ENCODE data around the gene PPDPF. TPM values are rescaled to one million over a fixed set of nuclear protein-coding genes. Genes with fewer than 3 reads are reported as not detected.
"Not testable (repeated sequence)": the region's sequence is repeated elsewhere in the genome, so short reads cannot be mapped to it uniquely, and the experiment has no call there.

Gene PPDPF
- total RNA-seq, 2 donors from 2014 or later: 65.5 to 87.5 TPM

DNA sequence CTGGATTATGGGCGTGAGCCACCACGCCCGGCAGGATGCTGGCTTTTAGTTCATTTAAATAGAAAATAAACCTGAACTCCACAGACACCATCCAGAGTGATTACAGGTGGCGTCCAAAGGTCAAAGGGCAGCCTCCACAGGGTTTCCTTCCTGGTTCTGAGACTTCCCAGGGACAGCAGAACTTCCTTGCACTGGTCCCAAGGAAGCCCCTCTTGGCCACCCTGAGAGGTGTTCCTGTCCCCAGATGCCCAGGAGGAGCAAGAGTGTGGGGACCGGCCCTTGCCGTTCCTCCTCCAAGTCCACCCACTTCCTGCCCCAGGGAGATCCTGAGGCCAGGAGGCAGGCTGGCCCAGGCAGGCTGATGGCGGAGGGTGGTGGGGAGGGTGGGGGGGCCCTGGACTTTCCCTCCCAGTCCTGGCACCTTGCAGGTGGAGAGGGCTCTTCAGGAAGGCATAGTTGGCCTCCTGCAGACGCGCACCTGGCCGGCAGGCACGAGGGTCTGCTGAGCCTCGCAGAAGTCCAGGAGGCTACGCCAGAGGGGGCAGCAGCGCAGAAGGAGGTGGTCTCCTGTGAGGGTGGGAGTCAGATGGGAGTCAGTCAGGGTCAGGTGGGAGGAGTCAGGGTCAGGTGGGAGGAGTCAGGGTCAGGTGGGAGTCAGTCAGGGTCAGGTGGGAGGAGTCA, 38.4 kb downstream of the PPDPF start:
- Mint-ChIP-seq H3K27ac (no peak overlapping the region), H3K9me3 (no peaks in the 10 kb centered on the region), H3K36me3 (ENCODE audit: low read depth) (peaks cover 5% of the 10 kb centered on the region), H3K27me3 (no peaks in the 10 kb centered on the region), H3K4me3 (no peak overlapping the region), H3K4me1 (no peaks in the 10 kb centered on the region)
- ATAC-seq (replicated peaks): no peak

DNA sequence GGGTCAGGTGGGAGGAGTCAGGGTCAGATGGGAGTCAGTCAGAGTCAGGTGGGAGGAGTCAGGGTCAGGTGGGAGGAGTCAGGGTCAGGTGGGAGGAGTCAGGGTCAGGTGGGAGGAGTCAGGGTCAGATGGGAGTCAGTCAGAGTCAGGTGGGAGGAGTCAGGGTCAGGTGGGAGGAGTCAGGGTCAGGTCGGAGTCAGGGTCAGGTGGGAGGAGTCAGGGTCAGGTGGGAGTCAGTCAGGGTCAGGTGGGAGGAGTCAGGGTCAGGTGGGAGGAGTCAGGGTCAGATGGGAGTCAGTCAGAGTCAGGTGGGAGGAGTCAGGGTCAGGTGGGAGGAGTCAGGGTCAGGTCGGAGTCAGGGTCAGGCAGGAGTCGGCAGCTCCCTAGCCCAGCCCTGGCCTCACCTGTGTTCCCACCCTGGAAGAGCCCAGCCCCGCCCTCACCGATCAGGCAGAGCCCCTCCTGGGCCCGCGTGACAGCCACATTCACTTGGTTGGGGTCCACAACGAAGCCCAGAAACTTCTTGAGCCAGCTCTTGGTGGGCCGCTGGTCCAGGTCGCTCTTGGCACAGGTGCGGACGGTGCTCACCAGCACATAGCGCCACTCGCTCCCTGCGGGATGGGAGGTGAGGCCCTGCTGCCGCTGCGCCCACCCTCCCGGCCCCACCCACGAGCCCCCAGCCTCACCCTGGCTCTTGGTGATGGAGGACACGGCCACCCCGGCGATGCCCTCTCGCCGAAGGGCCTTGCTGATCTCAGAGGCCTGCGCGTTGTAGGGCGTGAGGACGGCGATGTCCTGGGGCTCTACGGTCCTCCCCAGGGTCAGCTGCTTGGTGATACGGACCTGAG, 39.1 kb downstream of the PPDPF start:
- H3K4me3 Mint-ChIP-seq; ATAC-seq (replicated peaks); H3K27me3 Mint-ChIP-seq; H3K36me3 Mint-ChIP-seq (ENCODE audit: low read depth); H3K27ac Mint-ChIP-seq; H3K4me1 Mint-ChIP-seq; H3K9me3 Mint-ChIP-seq: not testable (repeated sequence)

GRCh38 chr20:63560333-63560805, 39.8 kb downstream of the PPDPF start:
- Mint-ChIP-seq H3K27ac (no peak overlapping the region), H3K36me3 (ENCODE audit: low read depth) (peaks cover 5% of the 10 kb centered on the region), H3K4me3 (no peak overlapping the region), H3K27me3 (no peaks in the 10 kb centered on the region), H3K4me1 (no peaks in the 10 kb centered on the region), H3K9me3 (no peaks in the 10 kb centered on the region)
- ATAC-seq (replicated peaks): peak; percentile 39

DNA sequence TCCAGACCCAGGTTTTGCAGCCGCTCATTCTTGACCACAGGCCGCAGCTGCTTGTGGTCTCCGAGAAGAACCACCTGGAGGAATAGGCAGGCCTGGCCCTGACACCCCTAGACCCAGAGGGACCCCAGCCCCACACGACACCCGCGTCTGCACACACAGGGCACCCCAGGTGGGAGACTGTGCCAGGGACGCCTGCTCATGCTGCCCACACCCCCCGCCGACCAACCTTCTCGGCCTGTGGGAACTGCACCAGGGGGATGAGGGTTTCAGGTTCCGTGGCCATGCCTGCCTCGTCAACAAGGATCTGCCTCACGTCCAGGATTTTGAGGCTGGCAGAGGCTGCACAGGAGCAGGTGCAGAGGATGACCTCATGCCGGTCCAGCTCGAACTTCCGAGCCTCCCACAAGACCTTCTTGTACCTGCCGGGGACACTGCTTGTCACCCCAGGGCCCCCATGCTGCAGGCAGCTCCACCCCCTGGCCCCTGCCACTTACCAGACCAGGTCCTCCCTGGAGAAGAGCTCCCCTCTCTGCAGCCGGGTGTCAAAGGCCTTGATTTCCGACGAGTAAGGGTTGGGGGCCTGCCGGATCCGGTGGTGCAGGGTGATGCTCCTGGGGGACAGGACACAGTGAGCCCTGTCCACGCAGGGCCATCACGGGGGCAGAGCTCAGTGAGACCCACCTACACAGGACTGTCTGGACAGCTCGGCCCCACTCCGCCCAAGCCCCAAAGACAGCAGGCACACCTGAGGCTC, 40.5 kb downstream of the PPDPF start:
- Mint-ChIP-seq H3K27me3 (no peaks in the 10 kb centered on the region), H3K4me1 (no peaks in the 10 kb centered on the region), H3K4me3 (no peak overlapping the region), H3K36me3 (ENCODE audit: low read depth) (peaks cover 5% of the 10 kb centered on the region), H3K27ac (no peak overlapping the region), H3K9me3 (no peaks in the 10 kb centered on the region)
- ATAC-seq (replicated peaks): no peak

DNA sequence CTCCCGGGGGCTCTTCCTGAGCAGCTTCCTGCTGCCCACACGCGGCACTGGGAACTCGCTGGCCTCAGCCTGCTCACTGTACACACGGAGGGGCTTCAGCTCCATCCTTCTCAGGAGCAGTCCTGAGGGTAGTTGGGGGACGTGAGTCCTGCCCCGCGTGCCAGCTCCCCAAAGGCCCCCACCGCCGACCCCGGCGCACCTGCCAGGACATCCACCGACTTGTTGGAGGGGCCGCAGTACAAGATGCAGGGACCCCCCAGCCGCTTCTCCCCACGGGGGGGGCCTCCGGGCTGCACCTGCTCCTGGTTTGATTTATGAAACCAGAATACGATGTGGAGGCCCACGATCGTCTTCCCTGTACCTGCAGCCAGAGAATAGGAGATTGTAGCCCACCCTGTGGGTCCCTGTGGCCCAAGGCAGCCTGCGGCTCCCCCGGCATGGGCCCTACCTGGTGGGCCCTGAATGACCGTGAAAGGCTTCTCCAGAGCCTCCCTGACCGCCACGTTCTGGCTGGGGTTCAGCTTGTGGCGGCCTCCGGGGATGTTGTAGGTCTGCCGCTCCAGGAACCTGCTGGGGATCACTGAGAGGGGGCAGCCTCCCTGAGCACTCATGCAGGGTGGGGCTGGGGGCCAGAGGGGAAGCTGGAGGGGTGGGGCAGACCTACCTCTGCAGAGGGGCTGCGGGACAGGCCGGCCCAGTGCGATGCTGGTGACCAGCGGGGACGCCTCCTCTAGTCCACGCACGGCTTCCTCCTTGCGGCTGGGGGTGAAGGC, 41.2 kb downstream of the PPDPF start:
- H3K27ac Mint-ChIP-seq: no peak overlapping the region
- H3K9me3 Mint-ChIP-seq: no peaks in the 10 kb centered on the region

GRCh38 chr20:63562461-63563224, 42.1 kb downstream of the PPDPF start:
- Mint-ChIP-seq H3K4me3 (no peak overlapping the region), H3K27ac (no peak overlapping the region), H3K9me3 (no peaks in the 10 kb centered on the region), H3K27me3 (no peaks in the 10 kb centered on the region), H3K36me3 (ENCODE audit: low read depth) (peaks cover 5% of the 10 kb centered on the region), H3K4me1 (no peaks in the 10 kb centered on the region)
- ATAC-seq (replicated peaks): no peak

More for the DNA sequence above, 41.2 kb downstream of the PPDPF start:
- no peak for ATAC-seq (replicated peaks)
- Mint-ChIP-seq H3K36me3 (ENCODE audit: low read depth) (peaks cover 5% of the 10 kb centered on the region), H3K27me3 (no peaks in the 10 kb centered on the region), H3K4me1 (no peaks in the 10 kb centered on the region), H3K4me3 (no peak overlapping the region)

GRCh38 chr20:63563225-63563935, 42.8 kb downstream of the PPDPF start:
- Mint-ChIP-seq H3K4me1 (no peaks in the 10 kb centered on the region), H3K4me3 (no peak overlapping the region), H3K27ac (no peak overlapping the region), H3K27me3 (no peaks in the 10 kb centered on the region), H3K9me3 (no peaks in the 10 kb centered on the region), H3K36me3 (ENCODE audit: low read depth) (peaks cover 5% of the 10 kb centered on the region)
- ATAC-seq (replicated peaks): no peak

DNA sequence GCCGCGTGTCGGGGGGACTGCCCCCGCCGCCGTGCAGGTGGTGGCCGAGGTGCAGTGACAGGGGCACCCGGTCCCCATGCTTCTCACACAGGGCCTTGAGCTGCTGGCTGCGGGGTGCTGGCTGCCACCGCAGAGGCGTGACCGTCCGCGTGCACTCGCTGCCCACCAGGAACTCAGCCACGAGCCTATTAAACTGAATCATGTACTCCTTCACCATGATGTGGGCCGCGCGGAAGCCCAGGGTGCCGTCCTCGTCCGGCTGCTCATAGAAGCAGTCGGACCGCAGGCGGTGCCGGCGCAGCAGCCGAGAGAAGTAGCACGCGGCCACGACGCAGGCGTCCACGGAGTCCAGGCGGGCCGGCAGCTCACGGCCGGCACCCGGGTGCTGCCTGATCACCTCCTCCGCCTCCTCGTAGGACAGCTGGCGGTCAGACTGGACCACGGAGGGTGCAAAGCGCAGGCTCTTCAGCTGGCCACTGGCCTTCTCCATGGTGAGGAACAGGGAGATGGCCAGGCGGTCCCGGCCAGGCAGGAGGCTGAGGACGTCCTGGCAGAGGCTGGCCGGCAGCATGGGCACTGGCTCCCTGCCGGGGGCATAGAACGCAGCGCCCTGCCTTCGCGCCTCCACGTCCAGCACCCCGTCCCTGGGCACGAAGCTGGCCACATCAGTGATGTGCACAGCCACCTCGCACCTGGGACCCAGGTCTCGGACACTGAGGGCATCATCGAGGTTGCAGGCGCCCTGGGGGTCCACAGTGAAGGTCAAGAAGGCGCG, 43.7 kb downstream of the PPDPF start:
- ATAC-seq (replicated peaks): no peak
- Mint-ChIP-seq H3K36me3 (ENCODE audit: low read depth) (peaks cover 5% of the 10 kb centered on the region), H3K4me3 (no peak overlapping the region), H3K4me1 (no peaks in the 10 kb centered on the region), H3K9me3 (no peaks in the 10 kb centered on the region), H3K27ac (no peak overlapping the region), H3K27me3 (no peaks in the 10 kb centered on the region)

- Mint-ChIP-seq H3K36me3 (ENCODE audit: low read depth) (peaks cover 4% of the 10 kb centered on the region), H3K4me3 (no peak overlapping the region)
Measured at GRCh38 chr20:63565021-63565698, 44.6 kb downstream of the PPDPF start.

GRCh38 chr20:63565699-63566335, 45.3 kb downstream of the PPDPF start:
- H3K36me3 Mint-ChIP-seq (ENCODE audit: low read depth): no peaks in the 10 kb centered on the region
- no peak for ATAC-seq (replicated peaks)
- H3K9me3 Mint-ChIP-seq: no peaks in the 10 kb centered on the region
- no peaks in the 10 kb centered on the region for H3K27me3 Mint-ChIP-seq
- H3K4me3 Mint-ChIP-seq: no peak overlapping the region
- H3K4me1 Mint-ChIP-seq: no peaks in the 10 kb centered on the region
- H3K27ac Mint-ChIP-seq: no peak overlapping the region

More at GRCh38 chr20:63565021-63565698, 44.6 kb downstream of the PPDPF start:
- no peak overlapping the region for H3K27ac Mint-ChIP-seq
- no peak for ATAC-seq (replicated peaks)
- H3K27me3 Mint-ChIP-seq: no peaks in the 10 kb centered on the region
- no peaks in the 10 kb centered on the region for H3K4me1 Mint-ChIP-seq
- no peaks in the 10 kb centered on the region for H3K9me3 Mint-ChIP-seq

DNA sequence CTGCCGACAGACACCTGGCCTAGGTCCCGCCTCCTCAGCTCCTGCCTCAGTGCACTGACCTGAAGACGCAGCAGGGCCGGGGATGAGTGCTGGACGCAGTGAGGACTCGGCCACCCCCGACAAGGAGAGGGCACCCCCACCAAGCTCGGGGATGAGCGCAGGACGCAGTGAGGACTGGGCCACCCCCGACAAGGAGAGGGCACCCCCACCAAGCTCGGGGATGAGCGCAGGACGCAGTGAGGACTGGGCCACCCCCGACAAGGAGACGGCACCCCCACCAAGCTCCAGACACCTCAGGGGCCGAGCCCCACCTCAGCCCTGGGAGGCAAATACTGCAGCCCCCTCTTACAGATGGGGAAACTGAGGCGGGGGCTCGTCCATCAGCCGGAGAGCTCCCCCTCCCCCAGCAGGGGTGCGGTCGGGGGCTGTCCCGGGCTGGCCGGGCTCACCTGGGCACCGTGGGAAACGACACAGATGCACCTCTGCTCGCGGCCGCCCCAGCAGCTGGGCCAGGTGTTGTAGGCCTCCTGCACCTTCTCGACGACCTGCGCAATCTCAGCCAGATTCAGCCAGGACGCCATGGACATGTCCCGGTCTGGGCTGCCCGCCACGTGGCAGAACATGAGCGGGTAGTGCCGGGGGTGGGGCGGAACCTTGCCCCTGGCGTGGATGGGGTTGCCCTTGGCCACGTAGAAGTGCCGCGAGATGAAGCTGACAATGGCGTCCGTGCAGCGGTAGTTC, 46.0 kb downstream of the PPDPF start:
- Mint-ChIP-seq H3K4me3 (peak overlapping the region; percentile 71), H3K36me3 (ENCODE audit: low read depth) (no peaks in the 10 kb centered on the region), H3K4me1 (no peaks in the 10 kb centered on the region), H3K27ac (no peak overlapping the region), H3K9me3 (no peaks in the 10 kb centered on the region), H3K27me3 (no peaks in the 10 kb centered on the region)
- ATAC-seq (replicated peaks): no peak
